LNCaP clone FGC (cell line): ENCODE data around the gene TMIGD1.

ENCODE experiments used
- DNase-seq: peaks from one replicate; pipeline ENCODE4 v3.0.0-alpha.2; 2011; ENCODE audit warnings: low read depth
- H3K4me3 ChIP-seq: 2 replicates; pipeline ENCODE4 v1.5.1; 2011; ENCODE audit warnings: mild to moderate bottlenecking, low read depth, low read length, control low read depth
- CTCF ChIP-seq: IDR thresholded peaks from 2 replicates; pipeline ENCODE4 v1.5.1; 2012; ENCODE audit warnings: mild to moderate bottlenecking; ENCODE audit not compliant: control insufficient read depth, insufficient read depth; ENCODE audit errors: extremely low read depth

Gene TMIGD1

DNA sequence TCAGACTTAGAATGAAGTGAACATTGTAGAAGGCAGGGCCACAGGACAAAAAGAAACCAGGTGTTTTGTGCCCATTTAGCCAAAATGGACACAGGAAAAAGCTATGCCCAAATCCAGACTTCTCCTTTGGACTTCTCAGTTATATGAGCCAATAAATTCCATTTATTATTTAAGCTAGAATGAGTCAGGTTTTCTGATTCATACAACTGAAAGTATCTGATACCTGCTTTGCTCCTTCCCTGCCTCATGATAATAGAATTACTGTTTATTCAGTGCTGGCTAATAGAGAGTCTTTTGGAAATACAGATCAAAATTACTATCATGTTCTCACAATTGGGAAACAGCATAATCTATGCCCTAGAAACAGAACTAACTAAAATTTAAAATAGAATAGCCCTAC, 36.1 kb upstream of the TMIGD1 start:
- DNase-seq, result peak; percentile 49
- no peak overlapping the region for H3K4me3 ChIP-seq
- no peak for TF ChIP-seq CTCF

GRCh38 chr17:30368912-30369720, 35.3 kb upstream of the TMIGD1 start:
- DNase-seq, result no peak
- TF ChIP-seq CTCF, result no peak
- no peak overlapping the region for H3K4me3 ChIP-seq

DNA sequence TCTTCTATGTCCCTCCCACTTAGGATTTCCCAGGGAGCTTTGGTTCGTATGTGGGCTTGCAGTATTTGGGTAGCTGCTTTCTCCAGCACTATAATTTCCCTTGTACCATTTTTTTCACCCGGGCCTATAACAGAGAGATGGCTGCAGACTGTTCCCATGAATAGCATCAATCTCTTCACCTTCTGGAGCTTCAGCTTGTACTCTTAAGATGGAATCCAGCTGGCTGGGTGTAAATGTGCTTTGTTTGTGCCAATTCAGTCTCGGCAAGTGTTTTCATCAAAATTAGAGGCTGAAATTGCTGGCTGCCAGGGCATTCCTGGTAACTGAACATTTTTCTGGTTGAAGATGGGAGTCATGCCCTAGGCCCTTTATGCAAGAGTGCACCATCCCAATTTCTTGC, 32.7 kb upstream of the TMIGD1 start:
- H3K4me3 ChIP-seq, result no peak overlapping the region
- TF ChIP-seq CTCF, result no peak
- DNase-seq, result no peak

GRCh38 chr17:30363715-30364202, 29.9 kb upstream of the TMIGD1 start:
- DNase-seq, result no peak

DNA sequence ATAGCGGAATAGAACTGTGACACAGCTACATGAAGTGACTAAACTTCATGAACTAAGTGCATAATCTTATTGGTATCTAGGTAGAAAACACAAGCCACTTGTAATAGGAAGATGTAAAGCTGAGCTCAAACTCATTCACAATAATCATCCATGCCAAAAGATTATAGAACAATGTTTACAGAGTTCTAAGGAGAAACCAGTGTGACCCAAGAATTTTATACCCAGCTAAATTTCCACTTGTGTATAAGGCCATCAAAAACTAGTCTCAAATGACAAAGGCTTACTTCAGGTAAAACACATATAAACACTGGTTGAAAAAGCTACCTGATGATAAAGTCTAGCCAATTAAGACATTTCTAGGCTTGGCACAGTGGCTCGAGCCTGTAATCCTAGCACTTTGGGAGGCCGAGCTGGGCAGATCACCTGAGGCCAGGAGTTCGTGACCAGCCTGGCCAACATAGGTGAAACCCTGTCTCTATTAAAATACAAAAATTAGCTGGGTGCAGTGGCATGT, 28.0 kb upstream of the TMIGD1 start:
- H3K4me3 ChIP-seq, result no peak overlapping the region
- no peak for TF ChIP-seq CTCF
- DNase-seq, result no peak

More at GRCh38 chr17:30363715-30364202, 29.9 kb upstream of the TMIGD1 start:
- TF ChIP-seq CTCF, result no peak
- H3K4me3 ChIP-seq, result no peak overlapping the region

DNA sequence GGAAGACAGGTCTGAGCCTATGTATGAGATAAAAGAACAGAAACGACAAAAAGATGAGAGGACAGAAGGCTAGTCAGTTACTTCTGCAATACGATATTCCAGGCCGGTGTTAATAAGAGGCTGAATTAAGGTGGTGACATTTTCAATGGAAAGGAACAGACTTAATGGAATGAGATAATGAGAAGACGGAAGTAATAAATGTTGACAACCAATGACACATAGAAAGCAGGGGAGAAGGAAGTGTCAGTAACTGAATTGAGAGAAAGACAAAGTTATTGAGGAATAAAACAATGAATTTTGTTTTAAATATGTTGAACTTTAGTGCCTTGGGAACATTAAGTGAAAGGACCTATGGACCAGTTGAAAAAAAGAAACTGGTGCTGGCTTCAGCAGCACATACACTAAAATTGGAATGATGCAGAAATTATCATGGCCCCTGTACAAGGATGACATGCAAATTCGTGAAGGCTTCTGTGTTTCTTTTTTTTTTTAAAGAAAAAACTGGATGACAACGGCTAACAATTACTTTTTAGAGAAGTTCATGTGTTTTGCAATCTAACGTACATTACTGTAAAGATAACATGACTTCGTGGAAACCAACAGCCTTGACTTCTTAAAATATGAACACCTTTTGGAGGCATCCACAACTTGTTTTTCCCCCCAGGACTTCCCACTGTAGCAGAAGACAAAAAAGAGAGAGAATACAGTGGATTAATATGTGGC, 26.4 kb upstream of the TMIGD1 start:
- TF ChIP-seq CTCF, result no peak
- DNase-seq, result no peak
- H3K4me3 ChIP-seq, result no peak overlapping the region
